ENCODE measurements around the gene ORC2. TPM values are rescaled to one million over a fixed set of nuclear protein-coding genes. Genes with fewer than 3 reads are reported as not detected.

Gene ORC2
- total RNA-seq, 6 experiments from 2014 or later: 5.3 to 13.6 (median 8.4) TPM

DNA sequence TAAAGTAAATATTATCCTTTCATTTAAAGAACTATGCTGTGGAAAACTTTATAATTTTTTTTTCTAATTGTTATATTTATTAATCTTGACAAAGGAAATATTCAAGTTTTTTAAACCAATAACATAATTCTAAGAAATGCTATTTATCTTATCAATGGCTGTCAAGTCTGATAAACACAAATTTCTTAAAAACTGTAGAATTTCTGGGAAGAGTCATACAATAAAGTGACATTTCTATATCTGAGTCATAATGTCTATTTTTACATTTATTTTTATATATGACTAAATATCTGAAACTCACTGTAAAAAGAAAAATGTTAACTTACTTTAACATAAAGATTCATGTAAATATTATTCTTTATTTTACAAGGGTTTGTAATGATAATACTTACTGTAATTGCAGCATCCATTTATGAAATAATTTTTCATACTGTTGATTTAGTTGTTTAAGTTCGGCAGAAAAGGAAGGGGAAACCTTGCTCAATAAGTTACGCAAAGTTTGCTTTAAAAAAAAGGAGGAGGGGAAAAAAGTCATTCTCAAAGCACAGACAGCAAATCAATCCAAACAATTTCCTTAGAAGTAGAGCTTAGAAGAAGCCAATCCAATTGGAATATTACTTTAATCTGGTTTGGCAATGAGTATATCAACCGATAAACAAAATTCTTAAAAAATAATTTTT is 32.4 kb downstream of the ORC2 start:
- no peaks in the 10 kb centered on the region for H3K9me3 ChIP-seq
- H3K27me3 ChIP-seq: no peaks in the 10 kb centered on the region
- intact Hi-C loops (cut with DNase I): no loop called here
- DNase-seq (no peak), ATAC-seq (no peak)
- 43% methylated on average over 3 of the region's 3 CpGs for WGBS (ENCODE audit: insufficient coverage, low coverage, low lambda C conversion rate, missing lambda C conversion rate)
- peaks cover 0 to 46% (median 20%) of the 10 kb centered on the region in 4 donors for H3K36me3 ChIP-seq
- peaks cover 0 to 10% (median 0%) of the 10 kb centered on the region in 4 donors for H3K4me1 ChIP-seq
- TF ChIP-seq, protein P1, sequence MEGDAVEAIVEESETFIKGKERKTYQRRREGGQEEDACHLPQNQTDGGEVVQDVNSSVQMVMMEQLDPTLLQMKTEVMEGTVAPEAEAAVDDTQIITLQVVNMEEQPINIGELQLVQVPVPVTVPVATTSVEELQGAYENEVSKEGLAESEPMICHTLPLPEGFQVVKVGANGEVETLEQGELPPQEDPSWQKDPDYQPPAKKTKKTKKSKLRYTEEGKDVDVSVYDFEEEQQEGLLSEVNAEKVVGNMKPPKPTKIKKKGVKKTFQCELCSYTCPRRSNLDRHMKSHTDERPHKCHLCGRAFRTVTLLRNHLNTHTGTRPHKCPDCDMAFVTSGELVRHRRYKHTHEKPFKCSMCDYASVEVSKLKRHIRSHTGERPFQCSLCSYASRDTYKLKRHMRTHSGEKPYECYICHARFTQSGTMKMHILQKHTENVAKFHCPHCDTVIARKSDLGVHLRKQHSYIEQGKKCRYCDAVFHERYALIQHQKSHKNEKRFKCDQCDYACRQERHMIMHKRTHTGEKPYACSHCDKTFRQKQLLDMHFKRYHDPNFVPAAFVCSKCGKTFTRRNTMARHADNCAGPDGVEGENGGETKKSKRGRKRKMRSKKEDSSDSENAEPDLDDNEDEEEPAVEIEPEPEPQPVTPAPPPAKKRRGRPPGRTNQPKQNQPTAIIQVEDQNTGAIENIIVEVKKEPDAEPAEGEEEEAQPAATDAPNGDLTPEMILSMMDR (IDR thresholded peaks at IDR 0.05): no peak
- no peak for TF ChIP-seq POLR2A (IDR thresholded peaks at IDR 0.05)
- no peak overlapping the region for H3K27ac ChIP-seq
- no peak overlapping the region for H3K4me3 ChIP-seq

DNA sequence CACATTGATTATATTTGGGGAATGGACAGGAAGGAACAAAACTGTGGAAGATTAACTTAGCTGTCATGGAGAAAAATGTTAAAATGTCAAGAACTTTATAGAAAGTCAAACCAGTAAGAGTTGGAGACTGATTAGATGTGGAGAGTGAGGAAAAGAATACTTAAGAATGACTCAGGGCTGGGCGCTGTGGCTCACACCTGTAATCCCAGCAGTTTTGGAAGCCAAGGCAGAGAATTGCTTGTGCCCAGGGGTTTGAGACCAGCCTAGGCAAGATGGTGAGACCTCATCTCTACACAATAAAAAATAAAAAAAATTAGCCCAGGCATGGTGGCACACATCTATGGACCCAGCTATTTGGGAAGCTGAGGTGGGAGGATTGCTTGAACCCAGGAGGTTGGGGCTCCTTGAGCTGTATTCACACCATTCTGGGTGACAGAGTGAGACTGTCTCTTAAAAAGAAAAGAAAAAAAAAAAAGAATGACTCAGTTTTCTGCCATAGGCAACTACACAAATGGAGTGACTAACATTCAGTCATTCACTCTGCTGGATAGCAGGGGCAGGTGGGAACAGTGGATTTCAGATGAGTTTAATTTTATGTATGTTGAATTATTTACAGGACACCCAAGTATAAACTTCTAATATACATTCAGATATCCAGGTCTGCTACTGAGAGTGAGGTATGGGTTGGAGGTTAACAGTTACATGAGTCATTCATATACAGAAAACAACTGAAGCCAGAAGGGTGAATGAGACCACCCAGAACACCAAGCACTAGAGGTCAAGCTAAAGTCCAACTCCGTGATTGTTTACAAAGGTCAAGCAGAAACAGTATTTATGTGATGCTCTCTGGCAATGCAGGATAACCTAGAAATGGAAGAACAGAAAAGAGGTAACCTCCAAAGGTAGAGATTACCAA is 33.9 kb downstream of the ORC2 start:
- ATAC-seq (no peak), DNase-seq (no peak)
- H3K27ac ChIP-seq: no peak overlapping the region
- H3K27me3 ChIP-seq: no peaks in the 10 kb centered on the region
- no peak overlapping the region for H3K4me3 ChIP-seq
- 44% methylated on average over 1 of the region's 2 CpGs for WGBS (ENCODE audit: insufficient coverage, low coverage, low lambda C conversion rate, missing lambda C conversion rate)
- H3K9me3 ChIP-seq: no peaks in the 10 kb centered on the region
- intact Hi-C loops (cut with DNase I): no loop called here
- TF ChIP-seq, protein P1 (IDR thresholded peaks at IDR 0.05): no peak
- TF ChIP-seq POLR2A (IDR thresholded peaks at IDR 0.05): no peak
- peaks cover 0 to 42% (median 17%) of the 10 kb centered on the region in 4 donors for H3K36me3 ChIP-seq
- H3K4me1 ChIP-seq: peaks cover 0 to 10% (median 0%) of the 10 kb centered on the region in 4 donors

DNA sequence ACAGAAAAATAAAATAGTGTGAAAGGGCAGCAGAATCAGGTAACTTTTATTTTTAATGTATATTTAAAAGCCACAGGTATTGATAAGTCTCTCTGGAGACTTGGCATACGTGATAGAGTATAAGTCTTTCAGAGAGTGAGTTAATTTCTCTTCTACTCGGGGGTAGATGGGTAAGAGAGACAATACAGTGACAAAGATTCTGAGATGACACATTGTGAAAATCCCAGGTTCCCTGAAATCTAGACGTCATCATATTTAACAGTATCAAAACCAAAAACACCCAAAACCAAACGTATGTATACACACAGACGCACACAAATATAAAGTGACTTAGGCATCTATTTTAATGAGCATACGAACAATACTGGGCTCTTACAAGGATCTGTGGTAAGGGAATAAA is 41.0 kb downstream of the ORC2 start:
- WGBS (ENCODE audit: insufficient coverage, low coverage, low lambda C conversion rate, missing lambda C conversion rate): 79% methylated on average over 6 of the region's 6 CpGs
- TF ChIP-seq, protein P1 (IDR thresholded peaks at IDR 0.05): no peak
- TF ChIP-seq POLR2A (IDR thresholded peaks at IDR 0.05): no peak

DNA sequence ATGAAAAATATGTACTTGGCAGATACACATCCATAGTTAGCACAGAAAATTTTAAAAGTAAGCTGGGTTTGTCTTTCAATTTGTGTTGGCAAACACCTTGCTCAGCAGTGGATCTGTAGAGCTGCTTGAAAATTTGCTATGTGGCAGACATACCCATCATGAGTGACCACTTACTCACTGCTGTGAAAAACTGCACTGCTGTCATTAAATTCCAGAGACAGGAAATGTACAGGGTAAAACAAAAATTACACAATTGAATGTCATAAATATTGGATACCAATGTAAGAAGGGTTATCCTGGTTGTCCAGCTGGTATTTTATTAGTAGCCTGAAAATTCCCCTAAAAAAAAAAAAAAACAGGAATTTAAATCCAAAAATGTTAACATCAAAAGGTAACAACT is 49.8 kb downstream of the ORC2 start:
- TF ChIP-seq, protein P1 (IDR thresholded peaks at IDR 0.05): no peak
- no peak for TF ChIP-seq POLR2A (IDR thresholded peaks at IDR 0.05)
- H3K36me3 ChIP-seq: peaks cover 0 to 85% (median 17%) of the 10 kb centered on the region in 4 donors
- ATAC-seq: no peak

More for the DNA sequence above, 41.0 kb downstream of the ORC2 start:
- Histone ChIP-seq H3K9me3 (no peaks in the 10 kb centered on the region), H3K27me3 (no peaks in the 10 kb centered on the region), H3K36me3 (peaks cover 0 to 80% (median 21%) of the 10 kb centered on the region in 4 donors), H3K4me1 (no peaks in the 10 kb centered on the region), H3K4me3 (no peak overlapping the region), H3K27ac (no peak overlapping the region)
- intact Hi-C loops (cut with DNase I): no loop called here
- no peak for DNase-seq
- ATAC-seq: no peak

More for the DNA sequence above, 49.8 kb downstream of the ORC2 start:
- no peak for DNase-seq
- H3K4me3 ChIP-seq: no peak overlapping the region
- intact Hi-C loops (cut with DNase I): no loop called here
- no peaks in the 10 kb centered on the region for H3K27me3 ChIP-seq
- no peaks in the 10 kb centered on the region for H3K4me1 ChIP-seq
- H3K27ac ChIP-seq: no peak overlapping the region
- H3K9me3 ChIP-seq: no peaks in the 10 kb centered on the region

Data from right lobe of liver (tissue), 6 donors.